ENCODE data around the gene CACNA2D1.
A peak's percentile ranks its signal among the peaks of the same experiment; 100 is the strongest.

Gene CACNA2D1

DNA sequence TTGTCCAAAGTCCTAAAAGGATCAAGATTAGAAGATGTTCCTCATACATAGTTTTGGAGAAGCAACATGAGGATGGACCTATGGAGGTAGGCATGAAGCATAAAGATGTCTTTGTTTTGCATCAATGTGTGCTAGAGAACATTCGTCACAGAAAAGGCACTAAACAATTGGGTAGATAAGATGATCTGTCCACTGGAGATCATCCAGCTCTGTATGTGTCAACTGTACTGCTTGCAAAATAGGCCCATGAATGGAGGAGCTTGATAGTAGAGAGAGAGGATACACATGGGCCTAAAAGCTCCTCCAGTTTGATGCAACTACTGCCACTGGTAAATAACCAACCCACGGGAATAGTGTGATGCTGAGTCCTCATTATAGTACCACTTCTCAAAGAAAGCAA, 387.3 kb downstream of the CACNA2D1 start (continued):
- TF ChIP-seq CREB5 (CRISPR knock-in tag; IDR thresholded peaks at IDR 0.05; ENCODE audit: low read depth) (no peak), TOX (CRISPR knock-in tag; IDR thresholded peaks at IDR 0.05; ENCODE audit: borderline replicate concordance) (no peak), CSRNP3 (CRISPR knock-in tag; IDR thresholded peaks at IDR 0.05) (no peak), ISL1 (CRISPR knock-in tag; IDR thresholded peaks at IDR 0.05) (no peak)

DNA sequence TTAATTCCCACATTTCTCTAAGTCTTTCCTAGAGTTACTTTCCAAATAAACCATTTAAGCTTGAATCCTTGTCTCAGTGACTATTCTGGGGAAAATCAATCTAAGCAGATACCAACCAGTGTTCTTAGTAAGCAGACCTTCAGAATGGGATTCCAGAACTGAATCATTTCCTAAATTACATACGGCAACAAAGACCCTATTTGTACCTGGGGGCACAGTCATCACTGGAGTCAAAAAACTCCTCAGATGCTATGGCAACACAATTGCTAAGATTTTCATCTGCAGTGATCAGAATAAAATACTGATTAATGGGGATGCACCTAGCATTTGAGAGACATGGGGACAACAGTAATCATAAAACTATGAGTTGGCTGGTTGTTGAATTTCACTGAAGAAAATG, 389.0 kb downstream of the CACNA2D1 start:
- ATAC-seq, result no peak

DNA sequence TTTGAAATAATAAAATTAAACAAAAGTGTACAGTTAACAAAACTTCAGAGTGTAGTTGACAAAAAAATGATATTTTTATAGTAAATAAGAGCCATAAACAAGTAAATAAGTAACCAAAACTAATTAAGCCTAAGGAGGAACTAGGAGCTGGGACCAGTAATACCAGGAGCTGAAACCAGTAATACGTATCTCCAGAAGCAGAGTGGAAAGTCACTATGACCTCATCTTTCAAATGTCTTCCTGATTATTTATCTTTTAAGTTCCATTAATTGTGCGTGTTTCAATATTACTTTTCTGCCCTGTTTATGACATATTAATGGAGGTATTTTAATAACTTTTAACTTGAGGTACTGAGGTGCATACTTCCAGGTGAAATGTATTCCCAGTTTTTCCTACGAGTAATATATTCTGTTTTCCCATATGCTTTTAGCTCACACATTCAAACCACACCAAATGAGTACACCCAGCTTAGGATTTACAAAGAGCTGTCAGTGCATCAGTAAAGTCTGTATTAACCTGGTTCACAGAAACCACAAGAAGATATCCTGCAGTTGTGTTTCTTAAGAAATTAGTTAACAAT, 390.0 kb downstream of the CACNA2D1 start:
- TF ChIP-seq ARNTL (CRISPR knock-in tag; IDR thresholded peaks at IDR 0.05; ENCODE audit: borderline replicate concordance, low read depth), result no peak
- TF ChIP-seq TSHZ2 (CRISPR knock-in tag; IDR thresholded peaks at IDR 0.05), result no peak
- no peak for TF ChIP-seq RARB (CRISPR knock-in tag; IDR thresholded peaks at IDR 0.05)
- no peak for TF ChIP-seq ZFP30 (CRISPR knock-in tag; IDR thresholded peaks at IDR 0.05)
- TF ChIP-seq CSRNP3 (CRISPR knock-in tag; IDR thresholded peaks at IDR 0.05), result no peak
- TF ChIP-seq ZNF8 (CRISPR knock-in tag; IDR thresholded peaks at IDR 0.05), result no peak
- TF ChIP-seq ZC3H10 (CRISPR knock-in tag; IDR thresholded peaks at IDR 0.05), result no peak

More for the DNA sequence above, 389.0 kb downstream of the CACNA2D1 start:
- TF ChIP-seq CREB5 (CRISPR knock-in tag; IDR thresholded peaks at IDR 0.05; ENCODE audit: low read depth), result no peak

DNA sequence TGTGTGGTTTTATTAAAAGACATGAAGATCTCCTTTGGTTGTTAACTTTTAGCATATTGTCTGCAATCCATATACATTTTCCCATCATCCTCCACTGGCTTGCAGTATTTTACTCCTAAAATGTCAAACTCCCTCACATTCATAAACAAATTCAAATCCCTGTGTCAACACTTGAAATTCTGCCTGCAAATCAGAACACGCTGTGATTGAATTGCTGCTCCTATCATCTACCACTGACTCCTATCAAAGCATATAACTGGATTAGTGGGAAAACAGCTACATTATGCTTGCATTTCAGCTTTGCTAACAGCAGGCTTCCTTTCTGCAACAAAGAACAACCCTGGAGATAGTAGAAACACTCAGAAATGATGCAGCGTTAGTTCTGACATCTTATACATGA, 392.0 kb downstream of the CACNA2D1 start:
- ATAC-seq, result peak; percentile 44
- TF ChIP-seq ZFP30 (CRISPR knock-in tag; IDR thresholded peaks at IDR 0.05), result no peak
- peak; percentile 97 for TF ChIP-seq TSHZ2 (CRISPR knock-in tag; IDR thresholded peaks at IDR 0.05)
- no peak for TF ChIP-seq CSDC2 (CRISPR knock-in tag; IDR thresholded peaks at IDR 0.05)
- peak; percentile 50; the same call in 1 of the 2 replicates for TF ChIP-seq SNAI2 (CRISPR knock-in tag; IDR thresholded peaks at IDR 0.05)
- peak; percentile 84 for TF ChIP-seq TCF4 (CRISPR knock-in tag; IDR thresholded peaks at IDR 0.05; ENCODE audit: borderline replicate concordance)
- no peak for TF ChIP-seq ZNF8 (CRISPR knock-in tag; IDR thresholded peaks at IDR 0.05)
- TF ChIP-seq CSRNP3 (CRISPR knock-in tag; IDR thresholded peaks at IDR 0.05), result peak; percentile 65; the same call in 1 of the 2 replicates
- TF ChIP-seq ZFP3 (CRISPR knock-in tag; IDR thresholded peaks at IDR 0.05), result peak; percentile 24; the same call in 1 of the 2 replicates
- no peak for TF ChIP-seq PPARA (CRISPR knock-in tag; IDR thresholded peaks at IDR 0.05; ENCODE audit: borderline replicate concordance)
- TF ChIP-seq ISL1 (CRISPR knock-in tag; IDR thresholded peaks at IDR 0.05), result peak; percentile 58
- TF ChIP-seq PATZ1 (CRISPR knock-in tag; IDR thresholded peaks at IDR 0.05; ENCODE audit: borderline replicate concordance), result peak; percentile 38; the same call in 1 of the 2 replicates

More for the DNA sequence above, 390.0 kb downstream of the CACNA2D1 start:
- no peak for ATAC-seq

All from SK-N-SH treated with all-trans-retinoic acid at 6 μM for 48 hours (cell line).